ENCODE measurements around the gene MC3R. TPM values are rescaled to one million over a fixed set of nuclear protein-coding genes. Genes with fewer than 3 reads are reported as not detected.
A peak's percentile ranks its signal among the peaks of the same experiment; 100 is the strongest.

The MC3R gene
- polyA plus RNA-seq, 4 donors = not detected

GRCh38 chr20:56229812-56230211, 18.7 kb upstream of the MC3R start:
- no peak for DNase-seq
- peaks cover 0 to 8% of the 10 kb centered on the region in 2 donors for H3K9me3 ChIP-seq (ENCODE audit: control insufficient read depth in 2 of 2, insufficient read depth in 1 of 2, low read depth in 1 of 2, low read length in 1 of 2)

GRCh38 chr20:56234110-56234509, 14.4 kb upstream of the MC3R start:
- FAIRE-seq = no peak
- WGBS, 3 donors = 79 to 88% (median 82%) methylated on average over 3 of the region's 3 CpGs

More at GRCh38 chr20:56229812-56230211, 18.7 kb upstream of the MC3R start:
- no peaks in the 10 kb centered on the region for H3K4me1 ChIP-seq (ENCODE audit: control insufficient read depth in 3 of 3, insufficient read depth in 2 of 3, low read depth in 1 of 3, low read length in 2 of 3)
- H3K27me3 ChIP-seq (ENCODE audit: control insufficient read depth in 3 of 3, insufficient read depth in 3 of 3, low read length in 3 of 3) = peaks cover 0 to 3% (median 0%) of the 10 kb centered on the region in 3 donors
- no peak overlapping the region for H3K4me3 ChIP-seq (ENCODE audit: low read depth in 1 of 3, low read length in 3 of 3)
- no peak for FAIRE-seq
- no peak overlapping the region for H3K27ac ChIP-seq (ENCODE audit: low read depth in 1 of 3, low read length in 2 of 3)
- H3K36me3 ChIP-seq (ENCODE audit: control insufficient read depth in 3 of 3, insufficient read depth in 2 of 3, low read depth in 1 of 3, low read length in 3 of 3) = no peaks in the 10 kb centered on the region

GRCh38 chr20:56237335-56237734, 11.2 kb upstream of the MC3R start:
- Histone ChIP-seq H3K27ac (ENCODE audit: low read depth in 1 of 3, low read length in 2 of 3) (no peak overlapping the region), H3K9me3 (ENCODE audit: control insufficient read depth in 2 of 2, insufficient read depth in 1 of 2, low read depth in 1 of 2, low read length in 1 of 2) (peaks cover 0 to 11% of the 10 kb centered on the region in 2 donors), H3K36me3 (ENCODE audit: control insufficient read depth in 3 of 3, insufficient read depth in 2 of 3, low read depth in 1 of 3, low read length in 3 of 3) (no peaks in the 10 kb centered on the region), H3K27me3 (ENCODE audit: control insufficient read depth in 3 of 3, insufficient read depth in 3 of 3, low read length in 3 of 3) (no peaks in the 10 kb centered on the region), H3K4me3 (ENCODE audit: low read depth in 1 of 3, low read length in 3 of 3) (no peak overlapping the region), H3K4me1 (ENCODE audit: control insufficient read depth in 3 of 3, insufficient read depth in 2 of 3, low read depth in 1 of 3, low read length in 2 of 3) (no peaks in the 10 kb centered on the region)
- FAIRE-seq = no peak
- DNase-seq = no peak

More at GRCh38 chr20:56234110-56234509, 14.4 kb upstream of the MC3R start:
- H3K4me3 ChIP-seq (ENCODE audit: low read depth in 1 of 3, low read length in 3 of 3) = no peak overlapping the region
- H3K9me3 ChIP-seq (ENCODE audit: control insufficient read depth in 2 of 2, insufficient read depth in 1 of 2, low read depth in 1 of 2, low read length in 1 of 2) = peaks cover 0 to 11% of the 10 kb centered on the region in 2 donors
- H3K4me1 ChIP-seq (ENCODE audit: control insufficient read depth in 3 of 3, insufficient read depth in 2 of 3, low read depth in 1 of 3, low read length in 2 of 3) = no peaks in the 10 kb centered on the region
- no peak for DNase-seq
- H3K36me3 ChIP-seq (ENCODE audit: control insufficient read depth in 3 of 3, insufficient read depth in 2 of 3, low read depth in 1 of 3, low read length in 3 of 3) = no peaks in the 10 kb centered on the region
- H3K27ac ChIP-seq (ENCODE audit: low read depth in 1 of 3, low read length in 2 of 3) = no peak overlapping the region
- H3K27me3 ChIP-seq (ENCODE audit: control insufficient read depth in 3 of 3, insufficient read depth in 3 of 3, low read length in 3 of 3) = no peaks in the 10 kb centered on the region

DNA sequence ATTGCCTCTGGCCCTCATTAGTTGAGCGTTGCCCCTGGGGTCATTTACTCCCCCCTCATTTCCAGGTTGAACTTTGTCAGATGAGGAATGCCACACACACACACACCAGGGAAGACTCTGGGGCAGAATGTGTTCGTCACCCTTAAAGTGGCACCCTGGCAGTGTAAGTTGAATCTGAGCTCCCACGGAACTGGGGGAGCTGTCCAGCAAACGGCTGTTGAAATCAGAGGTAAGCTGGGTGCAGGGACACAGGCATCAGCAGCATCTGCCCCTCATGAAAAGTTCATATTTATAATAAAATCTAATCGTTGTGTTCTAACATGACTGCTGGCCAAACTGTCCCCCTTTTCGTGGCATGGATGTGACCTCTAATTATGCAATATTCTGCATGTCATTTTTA, 4.3 kb upstream of the MC3R start:
- no peak for DNase-seq
- FAIRE-seq = no peak
- WGBS, 3 donors = 22 to 38% (median 27%) methylated on average over 6 of the region's 6 CpGs

DNA sequence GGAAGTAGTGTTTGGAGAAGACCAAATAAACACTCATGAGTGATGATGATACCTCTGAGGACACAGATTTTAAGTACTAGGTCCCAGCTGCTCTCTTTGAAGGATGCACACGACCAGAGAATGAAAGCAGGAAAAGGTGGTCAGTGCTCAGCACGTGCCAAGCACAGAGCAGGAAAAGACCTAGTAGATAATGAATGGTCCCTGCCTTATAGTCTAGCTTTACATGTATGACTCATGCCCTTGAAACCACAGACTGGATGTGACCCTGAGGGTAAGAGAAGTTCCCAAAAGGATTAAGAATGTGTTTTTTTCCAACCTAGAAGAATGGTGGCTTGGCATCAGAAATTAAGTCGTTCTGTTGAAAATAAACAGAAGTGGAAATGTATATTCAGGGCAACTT, 2.8 kb upstream of the MC3R start:
- no peaks in the 10 kb centered on the region for H3K36me3 ChIP-seq (ENCODE audit: control insufficient read depth in 3 of 3, insufficient read depth in 2 of 3, low read depth in 1 of 3, low read length in 3 of 3)
- DNase-seq (no peak), FAIRE-seq (no peak)
- no peaks in the 10 kb centered on the region for H3K27me3 ChIP-seq (ENCODE audit: control insufficient read depth in 3 of 3, insufficient read depth in 3 of 3, low read length in 3 of 3)
- no peak overlapping the region for H3K4me3 ChIP-seq (ENCODE audit: low read depth in 1 of 3, low read length in 3 of 3)
- no peaks in the 10 kb centered on the region for H3K4me1 ChIP-seq (ENCODE audit: control insufficient read depth in 3 of 3, insufficient read depth in 2 of 3, low read depth in 1 of 3, low read length in 2 of 3)
- H3K27ac ChIP-seq (ENCODE audit: low read depth in 1 of 3, low read length in 2 of 3) = no peak overlapping the region
- 14 to 19% (median 17%) methylated on average over 3 of the region's 3 CpGs for WGBS, 3 donors
- no peaks in the 10 kb centered on the region for H3K9me3 ChIP-seq (ENCODE audit: control insufficient read depth in 2 of 2, insufficient read depth in 1 of 2, low read depth in 1 of 2, low read length in 1 of 2)

More for the DNA sequence above, 4.3 kb upstream of the MC3R start:
- no peaks in the 10 kb centered on the region for H3K4me1 ChIP-seq (ENCODE audit: control insufficient read depth in 3 of 3, insufficient read depth in 2 of 3, low read depth in 1 of 3, low read length in 2 of 3)
- no peaks in the 10 kb centered on the region for H3K9me3 ChIP-seq (ENCODE audit: control insufficient read depth in 2 of 2, insufficient read depth in 1 of 2, low read depth in 1 of 2, low read length in 1 of 2)
- no peaks in the 10 kb centered on the region for H3K36me3 ChIP-seq (ENCODE audit: control insufficient read depth in 3 of 3, insufficient read depth in 2 of 3, low read depth in 1 of 3, low read length in 3 of 3)
- no peaks in the 10 kb centered on the region for H3K27me3 ChIP-seq (ENCODE audit: control insufficient read depth in 3 of 3, insufficient read depth in 3 of 3, low read length in 3 of 3)
- H3K27ac ChIP-seq (ENCODE audit: low read depth in 1 of 3, low read length in 2 of 3) = no peak overlapping the region
- no peak overlapping the region for H3K4me3 ChIP-seq (ENCODE audit: low read depth in 1 of 3, low read length in 3 of 3)

DNA sequence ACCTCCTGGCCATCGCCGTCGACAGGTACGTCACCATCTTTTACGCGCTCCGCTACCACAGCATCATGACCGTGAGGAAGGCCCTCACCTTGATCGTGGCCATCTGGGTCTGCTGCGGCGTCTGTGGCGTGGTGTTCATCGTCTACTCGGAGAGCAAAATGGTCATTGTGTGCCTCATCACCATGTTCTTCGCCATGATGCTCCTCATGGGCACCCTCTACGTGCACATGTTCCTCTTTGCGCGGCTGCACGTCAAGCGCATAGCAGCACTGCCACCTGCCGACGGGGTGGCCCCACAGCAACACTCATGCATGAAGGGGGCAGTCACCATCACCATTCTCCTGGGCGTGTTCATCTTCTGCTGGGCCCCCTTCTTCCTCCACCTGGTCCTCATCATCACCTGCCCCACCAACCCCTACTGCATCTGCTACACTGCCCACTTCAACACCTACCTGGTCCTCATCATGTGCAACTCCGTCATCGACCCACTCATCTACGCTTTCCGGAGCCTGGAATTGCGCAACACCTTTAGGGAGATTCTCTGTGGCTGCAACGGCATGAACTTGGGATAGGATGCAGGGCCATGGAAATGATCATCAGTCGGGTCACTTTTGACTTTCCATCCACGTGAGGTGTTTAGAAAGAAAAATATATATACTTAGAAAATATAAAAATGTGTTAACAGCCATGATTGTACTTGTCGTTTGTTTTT, 868 bp downstream of the MC3R start:
- Histone ChIP-seq H3K36me3 (ENCODE audit: control insufficient read depth in 3 of 3, insufficient read depth in 2 of 3, low read depth in 1 of 3, low read length in 3 of 3) (no peaks in the 10 kb centered on the region), H3K27me3 (ENCODE audit: control insufficient read depth in 3 of 3, insufficient read depth in 3 of 3, low read length in 3 of 3) (peaks cover 0 to 3% (median 0%) of the 10 kb centered on the region in 3 donors), H3K27ac (ENCODE audit: low read depth in 1 of 3, low read length in 2 of 3) (no peak overlapping the region), H3K4me3 (ENCODE audit: low read depth in 1 of 3, low read length in 3 of 3) (no peak overlapping the region), H3K4me1 (ENCODE audit: control insufficient read depth in 3 of 3, insufficient read depth in 2 of 3, low read depth in 1 of 3, low read length in 2 of 3) (no peaks in the 10 kb centered on the region), H3K9me3 (ENCODE audit: control insufficient read depth in 2 of 2, insufficient read depth in 1 of 2, low read depth in 1 of 2, low read length in 1 of 2) (no peaks in the 10 kb centered on the region)
- WGBS, 3 donors = 73 to 79% (median 74%) methylated on average over 32 of the region's 32 CpGs
- FAIRE-seq = no peak
- peak in 1 of 2 donors; percentile 15 for DNase-seq

DNA sequence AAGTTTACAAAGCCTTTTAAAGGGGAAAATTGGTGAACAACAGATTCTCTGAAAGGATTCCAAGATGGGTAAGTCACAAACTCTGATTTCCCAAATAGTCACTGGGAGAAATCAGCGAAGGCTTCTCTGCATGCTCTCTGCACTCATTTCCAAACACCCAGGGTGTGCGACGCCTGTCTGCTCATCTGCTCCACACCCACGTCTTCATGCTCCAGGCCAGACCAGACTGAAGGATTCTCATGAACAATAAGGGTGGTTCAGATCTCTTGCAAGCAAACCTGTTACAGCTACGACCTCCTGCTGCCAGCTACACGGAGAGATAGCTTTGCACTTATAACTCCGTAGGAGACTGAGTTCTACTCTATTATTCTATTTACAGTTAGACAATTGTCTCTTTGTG, 1.4 kb downstream of the MC3R start:
- Histone ChIP-seq H3K27me3 (ENCODE audit: control insufficient read depth in 3 of 3, insufficient read depth in 3 of 3, low read length in 3 of 3) (peaks cover 0 to 3% (median 0%) of the 10 kb centered on the region in 3 donors), H3K4me1 (ENCODE audit: control insufficient read depth in 3 of 3, insufficient read depth in 2 of 3, low read depth in 1 of 3, low read length in 2 of 3) (no peaks in the 10 kb centered on the region), H3K36me3 (ENCODE audit: control insufficient read depth in 3 of 3, insufficient read depth in 2 of 3, low read depth in 1 of 3, low read length in 3 of 3) (no peaks in the 10 kb centered on the region), H3K27ac (ENCODE audit: low read depth in 1 of 3, low read length in 2 of 3) (no peak overlapping the region), H3K4me3 (ENCODE audit: low read depth in 1 of 3, low read length in 3 of 3) (no peak overlapping the region), H3K9me3 (ENCODE audit: control insufficient read depth in 2 of 2, insufficient read depth in 1 of 2, low read depth in 1 of 2, low read length in 1 of 2) (no peaks in the 10 kb centered on the region)
- no peak for FAIRE-seq
- WGBS, 3 donors = 60 to 70% (median 63%) methylated on average over 7 of the region's 7 CpGs
- DNase-seq = no peak

- Histone ChIP-seq H3K27ac (ENCODE audit: low read depth in 1 of 3, low read length in 2 of 3) (no peak overlapping the region), H3K9me3 (ENCODE audit: control insufficient read depth in 2 of 2, insufficient read depth in 1 of 2, low read depth in 1 of 2, low read length in 1 of 2) (no peaks in the 10 kb centered on the region), H3K4me1 (ENCODE audit: control insufficient read depth in 3 of 3, insufficient read depth in 2 of 3, low read depth in 1 of 3, low read length in 2 of 3) (no peaks in the 10 kb centered on the region), H3K27me3 (ENCODE audit: control insufficient read depth in 3 of 3, insufficient read depth in 3 of 3, low read length in 3 of 3) (no peaks in the 10 kb centered on the region), H3K4me3 (ENCODE audit: low read depth in 1 of 3, low read length in 3 of 3) (no peak overlapping the region), H3K36me3 (ENCODE audit: control insufficient read depth in 3 of 3, insufficient read depth in 2 of 3, low read depth in 1 of 3, low read length in 3 of 3) (no peaks in the 10 kb centered on the region)
- FAIRE-seq = no peak
- 73 to 80% (median 74%) methylated on average over 7 of the region's 7 CpGs for WGBS, 3 donors
- no peak for DNase-seq
Measured at GRCh38 chr20:56257604-56258003, 9.1 kb downstream of the MC3R start.

- no peak for FAIRE-seq
- Histone ChIP-seq H3K36me3 (ENCODE audit: control insufficient read depth in 3 of 3, insufficient read depth in 2 of 3, low read depth in 1 of 3, low read length in 3 of 3) (no peaks in the 10 kb centered on the region), H3K27ac (ENCODE audit: low read depth in 1 of 3, low read length in 2 of 3) (no peak overlapping the region), H3K4me3 (ENCODE audit: low read depth in 1 of 3, low read length in 3 of 3) (no peak overlapping the region), H3K4me1 (ENCODE audit: control insufficient read depth in 3 of 3, insufficient read depth in 2 of 3, low read depth in 1 of 3, low read length in 2 of 3) (no peaks in the 10 kb centered on the region), H3K9me3 (ENCODE audit: control insufficient read depth in 2 of 2, insufficient read depth in 1 of 2, low read depth in 1 of 2, low read length in 1 of 2) (no peaks in the 10 kb centered on the region), H3K27me3 (ENCODE audit: control insufficient read depth in 3 of 3, insufficient read depth in 3 of 3, low read length in 3 of 3) (no peaks in the 10 kb centered on the region)
- 68 to 78% (median 75%) methylated on average over 2 of the region's 2 CpGs for WGBS, 3 donors
- no peak for DNase-seq
Measured at GRCh38 chr20:56259948-56260347, 11.4 kb downstream of the MC3R start.

Data from small intestine (tissue), 7 donors.